Stomach (tissue), 4 donors: ENCODE results near the gene RNF133.

Experiments used
- CTCF ChIP-seq, 7 experiments: fragments of 450-650 bp in 4 of 7; fragments of 200-600 bp in 3 of 7; sonication (generic) in 3 of 7; IDR thresholded peaks; one replicate each; pipeline ENCODE4 v1.5.1; 2016 to 2019; ENCODE audit warnings: antibody characterized with exemption in 7 of 7, control low read depth in 2 of 7, mild to moderate bottlenecking in 1 of 7
- EP300 ChIP-seq: sonication (generic); formaldehyde crosslinking; IDR thresholded peaks from one replicate; pipeline ENCODE4 v1.6.1; 2017; ENCODE audit warnings: antibody characterized with exemption
- POLR2A ChIP-seq, 4 donors: fragments of 450-650 bp; IDR thresholded peaks; one replicate each; pipeline ENCODE4 v1.6.1; 2016; ENCODE audit warnings: antibody characterized with exemption in 4 of 4, control low read depth in 2 of 4, mild to moderate bottlenecking in 1 of 4, moderate library complexity in 1 of 4
- POLR2AphosphoS5 ChIP-seq, 3 donors: sonication (generic); formaldehyde crosslinking; IDR thresholded peaks; one replicate each; pipeline ENCODE4 v1.6.1; 2016; ENCODE audit warnings: antibody characterized with exemption in 3 of 3

GRCh38 chr7:122688400-122688998 is 10.4 kb downstream of the RNF133 start:
- TF ChIP-seq POLR2A (IDR thresholded peaks at IDR 0.05) (no peak), CTCF (IDR thresholded peaks at IDR 0.05) (no peak), POLR2AphosphoS5 (IDR thresholded peaks at IDR 0.05) (no peak), EP300 (no peak)
